NCI-H526 treated with DMSO at 0.1 percent for 48 hours (cell line): ENCODE data around the gene MAK.
"Not testable (repeated sequence)": the region's sequence is repeated elsewhere in the genome, so short reads cannot be mapped to it uniquely, and the experiment has no call there.

Experiments used
- DNase-seq: peaks from one replicate; lab custom pipeline; 2025; lab: John Stamatoyannopoulos, UW

MAK gene

DNA sequence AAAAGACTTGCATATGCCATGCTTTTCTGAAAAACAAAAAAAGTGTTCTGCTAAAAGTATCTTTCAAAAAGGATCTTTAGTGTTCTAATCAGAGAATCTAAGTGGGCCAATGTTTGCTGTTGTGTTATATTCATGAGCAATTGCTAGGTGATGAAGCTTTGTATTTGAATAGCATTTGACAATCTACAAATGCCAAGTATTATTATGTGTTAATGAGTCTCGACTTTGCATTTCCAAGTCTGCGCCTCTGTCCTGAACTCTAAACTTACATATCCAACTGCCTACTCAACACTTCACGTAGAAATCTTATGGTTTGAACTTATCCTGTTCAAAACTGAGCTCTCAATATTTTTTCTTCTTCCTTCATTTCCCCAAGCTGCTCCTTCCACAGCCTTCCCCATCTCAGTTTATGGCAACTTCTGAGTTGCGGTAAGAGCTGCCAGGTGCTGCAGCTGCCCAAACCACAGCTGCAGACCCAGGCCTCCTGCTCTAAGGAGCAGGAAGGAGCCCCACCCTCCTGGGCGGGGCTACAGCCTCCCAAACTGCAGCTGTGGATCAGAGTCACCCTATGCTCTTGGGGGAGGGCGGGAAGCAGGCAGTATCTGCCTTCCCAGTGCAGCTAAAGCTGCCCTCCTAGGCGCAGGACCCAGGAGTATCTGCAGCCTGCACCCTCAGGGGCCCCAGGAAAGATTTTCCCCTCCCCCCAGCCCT lies 16.7 kb upstream of the MAK start:
- no peak for DNase-seq

DNA sequence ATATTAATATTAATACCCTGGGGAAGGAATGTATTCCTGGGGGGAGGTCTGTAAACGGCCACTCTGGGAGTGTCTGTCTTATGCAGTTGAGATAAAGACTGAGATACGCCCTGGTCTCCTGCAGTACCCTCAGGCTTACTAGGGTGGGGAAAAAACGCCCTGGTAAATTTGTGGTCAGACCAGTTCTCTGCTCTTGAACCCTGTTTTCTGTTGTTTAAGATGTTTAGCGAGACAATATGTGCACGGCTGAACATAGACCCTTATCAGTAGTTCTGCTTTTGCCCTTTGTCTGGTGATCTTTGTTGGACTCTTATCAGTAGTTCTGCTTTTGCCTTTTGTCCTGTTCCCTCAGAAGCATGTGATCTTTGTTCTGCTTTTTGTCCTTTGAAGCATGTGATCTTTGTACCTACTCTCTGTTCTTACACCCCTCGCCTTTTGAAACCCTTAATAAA lies 15.5 kb upstream of the MAK start:
- not testable (repeated sequence) for DNase-seq

DNA sequence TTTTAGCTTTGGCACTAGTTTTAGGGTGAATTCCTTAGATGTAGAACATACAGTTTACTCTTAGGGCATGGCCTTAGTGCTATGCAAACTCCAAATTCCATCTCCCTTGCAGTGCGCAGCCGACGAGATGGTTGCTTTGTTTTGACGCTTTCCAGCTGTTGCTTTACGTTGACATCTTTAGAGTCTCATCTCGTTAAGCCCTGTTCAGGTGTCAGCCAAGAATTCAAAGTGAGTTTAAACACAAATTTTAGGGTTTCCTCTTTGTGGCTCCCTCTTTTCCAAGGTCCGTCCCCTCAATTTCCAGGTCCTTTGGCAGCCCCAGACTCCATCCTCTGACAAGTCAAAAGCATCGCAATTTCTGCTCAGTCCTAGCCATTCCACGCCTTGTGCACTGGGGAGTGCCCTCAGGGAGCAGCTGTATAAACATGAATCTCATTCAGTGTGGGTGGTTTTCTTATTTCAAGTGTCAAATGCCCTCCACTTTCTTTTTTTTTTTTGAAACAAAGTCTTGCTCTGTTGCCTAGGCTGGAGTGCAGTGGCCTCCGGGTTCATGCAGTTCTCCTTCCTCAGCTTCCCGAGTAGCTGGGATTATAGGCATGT lies 14.1 kb upstream of the MAK start:
- DNase-seq, result no peak

DNA sequence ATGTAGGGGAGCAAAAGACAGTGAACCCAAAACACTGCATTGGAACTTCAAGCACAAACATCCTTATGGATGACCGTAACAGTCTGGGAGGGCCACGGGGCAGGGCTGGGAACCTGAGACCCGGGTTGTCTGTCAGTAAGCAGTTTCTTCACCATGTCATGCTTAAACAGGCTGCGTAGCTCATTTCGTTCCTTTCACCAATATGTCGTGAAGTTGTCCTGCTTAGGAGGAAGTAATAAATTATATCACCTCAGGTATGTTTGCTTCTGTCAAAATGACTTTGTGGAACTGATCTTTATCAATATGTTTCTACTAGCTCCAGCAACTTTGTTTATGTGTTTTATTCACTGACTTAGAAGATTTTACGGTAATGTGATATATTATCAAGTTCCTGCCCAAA lies 12.4 kb upstream of the MAK start:
- DNase-seq, result no peak

DNA sequence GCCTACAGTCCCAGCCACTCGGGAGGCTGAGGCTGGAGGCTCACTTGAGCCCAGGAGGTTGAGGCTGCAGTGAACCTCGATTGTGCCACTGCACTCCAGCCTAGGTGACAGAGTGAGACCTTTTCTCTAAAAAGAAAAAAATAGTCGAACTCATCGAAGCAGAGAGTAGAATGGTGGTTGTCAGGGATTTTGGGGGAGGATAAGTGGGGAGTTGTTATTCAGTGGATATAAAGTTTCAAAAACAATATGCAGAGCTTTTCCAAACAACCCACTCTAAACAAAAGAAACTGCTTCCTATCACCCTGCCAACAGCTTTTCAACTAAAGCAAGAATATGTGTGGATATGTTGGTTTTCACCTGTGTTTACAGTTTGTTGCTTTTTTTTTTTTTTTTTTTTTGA lies 11.6 kb upstream of the MAK start:
- DNase-seq, result no peak

DNA sequence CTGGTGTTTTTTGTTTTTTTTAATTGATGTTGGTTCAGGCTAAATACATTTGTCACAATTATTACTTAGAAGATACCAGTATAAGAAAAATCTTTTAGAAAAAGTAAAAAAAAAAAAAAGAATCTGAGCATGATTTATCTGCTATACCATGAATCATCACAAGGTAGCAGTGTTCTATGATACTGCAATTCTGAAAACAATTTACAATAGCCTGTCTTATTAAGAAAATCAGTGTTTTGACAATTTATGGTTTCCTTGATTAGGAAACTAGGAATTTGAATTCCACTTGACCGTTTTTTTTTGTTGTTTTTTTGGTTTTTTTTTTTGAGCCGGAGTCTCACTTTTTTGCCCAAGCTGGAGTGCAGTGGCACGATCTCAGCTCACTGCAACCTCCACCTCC lies 9.3 kb upstream of the MAK start:
- no peak for DNase-seq

DNA sequence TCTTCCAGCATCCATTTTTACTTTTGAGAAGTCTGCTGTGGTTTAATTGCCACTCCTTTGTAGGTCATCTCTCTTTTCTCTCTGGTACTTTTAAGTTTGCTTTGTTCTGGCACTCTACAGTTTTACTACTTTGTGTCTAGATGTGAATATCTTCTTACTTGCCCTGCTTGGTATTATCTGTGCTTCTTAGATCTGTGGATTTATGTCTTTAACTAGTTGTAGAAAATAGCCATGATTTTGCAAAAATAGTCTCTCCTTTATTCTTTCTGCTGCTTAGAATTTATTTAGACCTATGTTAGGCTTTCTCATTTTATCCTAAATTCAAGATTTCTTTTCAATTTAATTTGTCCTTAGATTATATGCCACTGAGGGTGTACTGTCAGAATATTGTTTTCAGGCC lies 5.2 kb upstream of the MAK start:
- no peak for DNase-seq

DNA sequence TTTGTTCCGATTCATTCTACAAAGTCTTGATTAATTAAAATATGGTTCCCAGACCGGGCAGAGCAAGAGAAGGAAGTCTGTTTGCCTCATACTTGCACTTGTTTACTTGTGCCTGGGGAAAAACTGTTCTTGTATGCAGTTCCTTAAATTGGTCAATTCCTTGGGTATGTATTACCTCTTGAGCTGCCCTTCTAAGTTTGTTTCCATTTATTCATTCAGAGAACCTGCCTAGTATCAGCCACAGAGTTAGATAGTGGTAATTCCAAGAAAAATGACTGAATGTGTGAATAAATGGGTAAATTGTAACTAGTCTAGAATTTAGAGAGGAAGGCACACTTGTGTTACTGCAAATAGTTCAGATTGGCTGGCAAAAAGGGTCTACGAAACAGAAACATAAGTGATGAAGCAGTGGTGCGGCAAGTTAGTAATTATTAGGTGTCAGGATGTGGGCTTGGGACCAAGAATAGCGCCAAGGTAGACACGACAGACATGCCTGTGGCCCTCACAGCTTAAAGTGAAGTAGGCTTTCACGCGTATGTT lies 525 bp upstream of the MAK start:
- no peak for DNase-seq

DNA sequence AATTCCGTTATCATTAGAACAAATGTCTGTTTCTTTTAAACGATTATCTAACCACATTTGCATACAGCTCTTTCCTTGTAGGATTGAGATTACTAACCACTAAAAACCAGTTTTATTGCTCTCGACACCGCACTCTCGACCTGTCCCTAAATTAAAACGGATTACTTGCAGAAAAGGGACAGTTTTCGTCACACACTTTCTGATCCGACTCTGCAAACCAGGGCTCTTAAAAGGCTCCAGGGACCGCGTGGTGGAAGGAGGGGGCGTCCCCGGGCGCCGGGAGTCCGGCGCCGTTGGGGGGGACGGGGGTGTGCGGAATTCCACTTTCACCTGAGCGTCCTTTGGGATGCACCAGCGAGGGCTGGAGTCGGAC lies 731 bp downstream of the MAK start:
- DNase-seq, result peak; percentile 18

DNA sequence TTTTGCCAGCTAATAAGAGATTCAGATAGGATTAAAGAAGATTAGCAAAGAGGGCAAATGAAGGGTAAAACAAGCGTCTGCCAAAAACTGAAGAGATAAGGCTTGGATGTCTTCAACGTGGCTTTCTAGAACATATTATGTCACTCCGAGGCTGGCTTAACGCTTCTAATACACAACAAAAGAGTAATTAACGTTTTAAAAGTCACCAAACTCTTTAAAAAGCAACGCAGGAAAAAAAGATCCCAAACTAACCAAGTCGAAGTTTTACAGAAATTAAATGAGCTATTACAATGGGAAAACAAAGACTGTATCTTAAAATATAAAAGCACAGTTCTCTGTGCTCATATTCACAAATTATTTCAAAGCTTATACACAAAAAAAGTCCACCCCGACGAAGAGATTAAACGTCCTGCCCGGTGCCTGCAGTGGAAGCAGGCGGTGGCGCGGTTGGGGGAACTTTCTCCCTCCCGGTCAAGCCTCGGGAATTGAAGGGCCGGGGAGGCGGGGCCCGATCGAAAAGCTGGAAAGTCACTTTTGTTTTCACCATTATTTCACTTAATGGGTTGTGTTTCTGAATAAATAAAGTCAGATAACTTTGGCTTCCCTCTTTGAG lies 1.2 kb downstream of the MAK start:
- DNase-seq, result no peak

DNA sequence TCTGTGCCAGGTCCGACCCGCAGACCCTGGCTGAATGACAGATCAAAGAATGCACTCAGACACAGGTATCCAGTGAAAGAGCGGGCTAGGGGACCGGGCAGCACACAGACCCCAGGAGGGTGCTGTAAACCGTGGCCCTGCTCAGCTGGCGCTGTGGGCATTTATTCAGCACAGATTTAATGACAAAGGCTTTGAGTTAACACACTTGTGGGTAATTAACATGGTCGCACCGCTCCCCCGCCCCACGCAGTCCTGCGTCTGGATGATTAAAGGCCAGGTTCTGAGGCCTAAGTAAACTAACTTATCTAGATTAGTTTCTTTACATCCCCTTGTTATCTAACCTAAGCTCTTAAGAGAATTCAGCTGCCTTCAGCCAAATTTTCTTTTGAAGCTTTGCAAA lies 3.5 kb downstream of the MAK start:
- no peak for DNase-seq

DNA sequence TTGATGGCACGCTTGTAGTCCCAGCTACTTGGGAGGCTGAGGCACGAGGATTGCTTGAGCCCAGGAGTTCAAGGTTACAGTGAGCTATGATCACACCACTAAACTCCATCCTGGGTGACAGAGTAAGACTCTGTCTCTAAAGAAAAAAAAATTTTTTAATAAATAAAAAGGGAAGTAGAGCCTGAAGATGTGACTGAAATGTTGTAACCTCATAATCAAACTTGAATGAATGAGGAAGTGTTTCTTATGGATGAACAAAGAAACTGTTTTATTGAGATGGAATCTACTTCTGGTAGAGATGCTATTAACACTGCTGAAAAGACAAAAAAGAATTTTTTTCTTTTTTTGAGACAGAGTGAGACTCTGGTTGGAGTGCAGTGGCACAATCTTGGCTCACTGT lies 6.7 kb downstream of the MAK start:
- DNase-seq, result no peak

DNA sequence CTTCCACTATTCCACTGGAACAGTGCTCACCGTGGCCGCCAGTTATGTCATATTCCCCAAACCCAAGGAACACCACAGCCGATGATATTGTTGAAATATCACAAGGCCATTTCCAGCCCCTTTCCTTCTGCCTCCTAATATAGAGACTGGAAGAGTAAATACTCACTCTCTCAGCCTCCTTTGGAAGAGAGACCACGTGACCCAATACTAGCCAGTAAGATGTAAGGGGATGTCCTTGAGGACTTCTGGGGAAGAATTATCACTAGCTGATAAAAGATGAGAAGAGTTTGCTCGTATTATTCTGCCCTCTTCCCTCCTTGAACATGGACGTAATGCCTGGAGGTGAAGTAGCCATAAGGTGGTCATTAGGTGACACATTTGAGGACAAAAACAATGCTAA lies 13.5 kb downstream of the MAK start:
- DNase-seq, result no peak

DNA sequence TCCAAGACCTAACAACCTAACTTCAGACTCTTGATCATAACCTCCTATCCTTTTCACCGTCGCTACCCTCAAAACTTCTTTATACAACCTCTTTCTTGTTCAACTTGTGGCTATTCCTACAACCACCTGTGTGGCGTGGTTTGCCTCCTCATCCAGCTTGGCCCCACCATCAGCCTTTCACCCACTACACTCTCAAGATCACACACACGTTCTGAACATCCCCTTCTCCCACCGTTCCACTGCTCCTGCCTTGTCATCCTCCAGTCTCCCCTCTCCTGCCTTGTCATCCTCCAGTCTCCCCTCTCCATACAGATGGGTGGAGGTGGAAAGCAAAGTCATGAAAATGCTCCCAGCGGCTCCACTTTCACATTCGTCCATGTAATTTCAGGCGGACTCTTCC lies 14.0 kb downstream of the MAK start:
- no peak for DNase-seq

DNA sequence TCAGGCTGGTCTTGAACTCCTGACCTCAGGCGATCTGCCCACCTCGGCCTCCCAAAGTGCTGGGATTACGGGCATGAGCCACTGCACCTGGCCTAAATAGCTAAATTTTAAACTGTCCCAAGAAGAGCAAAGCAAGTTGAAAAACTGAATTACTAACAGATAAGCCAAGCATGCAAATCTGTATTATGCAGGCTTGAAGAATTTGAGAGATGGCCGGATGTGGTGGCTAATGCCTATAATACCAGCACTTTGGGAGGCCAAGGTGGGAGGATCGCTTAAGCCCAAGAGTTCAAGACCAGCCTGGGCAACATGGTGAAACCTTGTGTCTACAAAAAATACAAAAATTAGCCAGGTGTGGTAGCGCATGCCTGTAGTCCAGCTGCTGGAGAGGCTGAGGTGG lies 24.2 kb downstream of the MAK start:
- DNase-seq, result not testable (repeated sequence)

DNA sequence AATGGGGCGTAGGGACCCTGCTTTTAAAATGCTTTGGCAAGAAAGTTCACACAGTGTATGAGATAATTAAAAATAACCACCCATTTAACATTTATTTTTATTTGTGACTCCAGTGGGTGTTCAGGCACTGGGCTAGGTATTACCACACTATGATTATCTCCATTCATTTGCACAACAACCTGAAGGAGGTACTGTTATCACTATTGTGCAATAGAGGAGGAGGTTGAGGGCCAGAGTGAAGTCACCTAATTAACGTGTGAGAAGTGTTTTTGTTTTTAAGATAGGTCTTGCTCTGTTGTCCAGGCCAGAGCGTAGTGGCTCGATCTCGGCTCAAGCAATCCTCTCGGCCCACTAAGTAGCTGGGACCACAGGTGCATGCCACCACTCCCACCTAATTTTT lies 29.2 kb downstream of the MAK start:
- DNase-seq, result no peak

DNA sequence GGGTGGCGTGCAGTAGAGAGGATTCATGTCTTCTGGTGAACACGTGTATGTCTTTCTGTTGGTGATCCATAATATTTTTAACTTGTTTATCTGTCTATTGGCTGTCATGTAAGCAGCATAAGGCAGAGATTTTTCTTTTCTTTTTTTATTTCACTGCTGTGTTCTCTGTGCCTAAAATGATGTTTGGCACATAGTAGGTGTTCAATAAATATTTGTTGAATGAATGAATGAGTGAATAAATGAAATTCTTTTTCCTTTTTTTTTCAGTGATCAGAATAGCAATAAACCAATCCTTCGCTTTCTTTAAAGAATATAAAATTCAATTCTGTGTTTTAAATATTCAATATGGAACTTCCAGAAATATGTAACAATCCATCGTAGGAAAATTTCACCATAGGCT lies 30.0 kb downstream of the MAK start:
- no peak for DNase-seq

DNA sequence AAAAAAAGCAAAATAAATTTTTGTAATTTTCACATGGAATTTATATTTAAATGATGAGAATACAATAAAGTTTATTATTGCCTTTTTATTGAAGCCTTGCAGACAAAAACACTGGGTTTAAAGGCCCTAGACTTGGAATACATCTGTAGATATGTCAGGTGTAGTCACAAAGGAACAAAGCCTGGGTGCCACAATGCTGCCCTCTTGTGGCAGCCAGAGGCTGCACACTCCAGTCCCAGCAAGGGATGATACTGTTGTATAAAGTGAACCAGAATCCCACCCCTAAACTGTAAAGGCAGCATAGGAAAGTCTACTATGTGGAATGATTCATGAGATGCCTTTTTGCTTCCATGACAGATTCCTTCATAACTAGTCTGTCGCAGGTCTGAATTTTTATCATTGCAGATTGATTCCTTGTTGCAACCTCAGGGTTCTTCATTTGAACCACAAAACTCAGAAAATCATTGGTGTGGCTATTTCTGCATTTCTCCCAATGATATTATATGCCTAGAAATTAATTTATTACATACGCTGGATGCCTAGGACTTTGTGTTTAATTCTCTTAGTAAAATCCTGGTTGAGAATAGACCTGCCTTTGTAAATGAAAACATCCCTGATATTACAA lies 37.0 kb downstream of the MAK start:
- DNase-seq, result peak; percentile 36

DNA sequence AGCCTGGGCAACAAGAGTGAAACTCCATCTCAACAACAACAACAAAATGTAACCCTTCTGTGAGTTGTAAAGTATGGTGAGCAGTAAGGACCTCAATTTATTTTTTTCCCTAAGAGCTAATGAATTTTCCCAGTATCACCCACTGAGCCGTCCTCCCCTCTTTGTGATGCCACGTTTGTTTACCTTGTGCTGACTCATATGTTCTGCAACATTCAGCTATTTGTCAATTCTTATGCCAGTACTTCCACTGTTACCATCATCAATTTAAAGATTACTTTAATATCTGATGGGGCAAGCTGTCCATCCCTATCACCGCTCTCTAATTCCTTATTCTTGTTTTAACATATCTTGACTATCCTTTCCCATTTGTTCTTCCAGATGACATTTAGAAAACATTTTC lies 37.5 kb downstream of the MAK start:
- no peak for DNase-seq

DNA sequence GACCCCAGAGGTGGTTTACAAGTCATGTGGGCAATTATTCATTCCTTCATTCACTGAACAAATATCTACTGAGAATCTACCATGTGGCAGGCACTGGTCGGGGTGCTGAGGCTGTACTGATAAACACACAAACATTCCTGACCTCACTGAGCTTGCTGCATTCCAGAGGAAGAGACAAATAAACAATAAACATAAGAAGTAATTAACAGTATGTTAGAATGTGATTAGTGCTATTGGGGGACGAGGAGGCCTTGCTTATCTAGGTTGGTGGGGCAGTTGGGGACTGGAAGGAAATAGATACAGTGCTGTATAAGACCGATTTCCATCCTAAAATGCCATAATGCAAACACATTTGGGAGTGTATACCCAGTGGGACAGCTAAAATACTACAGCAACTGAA lies 44.1 kb downstream of the MAK start:
- DNase-seq, result no peak

DNA sequence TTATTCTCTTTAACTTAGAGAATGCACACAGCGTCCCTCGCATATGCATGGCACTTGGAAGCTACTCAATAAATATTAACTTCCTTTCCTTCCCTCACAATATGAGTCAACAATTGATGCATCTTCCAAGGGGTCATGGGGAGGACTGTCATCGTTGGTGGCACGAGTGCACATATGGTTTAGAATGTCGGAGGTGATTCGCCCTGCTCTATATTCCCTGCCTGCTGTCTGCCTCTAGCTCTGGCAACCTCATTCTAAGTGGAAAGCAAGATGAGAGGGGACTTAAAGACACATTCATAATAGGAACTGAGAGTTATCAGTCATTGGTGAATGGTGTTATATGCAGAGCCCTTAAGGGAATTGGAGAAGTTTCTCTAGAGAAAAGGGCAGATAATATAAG lies 44.6 kb downstream of the MAK start:
- DNase-seq, result no peak

DNA sequence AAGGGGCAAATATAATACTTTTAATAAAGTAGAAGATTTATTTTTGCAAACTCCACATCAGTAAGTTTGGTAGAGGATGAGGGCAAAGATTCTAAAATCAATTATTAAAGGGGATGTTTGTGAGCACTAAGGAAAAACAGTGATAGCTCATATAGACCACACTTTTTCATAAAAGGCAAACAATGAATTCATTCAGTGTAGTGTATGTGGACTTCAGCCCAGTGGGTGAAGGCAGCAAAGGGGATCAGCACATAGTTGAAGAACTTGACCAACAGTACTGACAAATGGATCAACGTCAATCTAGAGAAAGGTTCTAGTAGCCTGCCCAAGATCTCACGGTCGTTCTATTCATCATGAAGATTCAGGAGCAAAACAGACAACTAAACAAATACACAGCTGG lies 45.3 kb downstream of the MAK start:
- no peak for DNase-seq

DNA sequence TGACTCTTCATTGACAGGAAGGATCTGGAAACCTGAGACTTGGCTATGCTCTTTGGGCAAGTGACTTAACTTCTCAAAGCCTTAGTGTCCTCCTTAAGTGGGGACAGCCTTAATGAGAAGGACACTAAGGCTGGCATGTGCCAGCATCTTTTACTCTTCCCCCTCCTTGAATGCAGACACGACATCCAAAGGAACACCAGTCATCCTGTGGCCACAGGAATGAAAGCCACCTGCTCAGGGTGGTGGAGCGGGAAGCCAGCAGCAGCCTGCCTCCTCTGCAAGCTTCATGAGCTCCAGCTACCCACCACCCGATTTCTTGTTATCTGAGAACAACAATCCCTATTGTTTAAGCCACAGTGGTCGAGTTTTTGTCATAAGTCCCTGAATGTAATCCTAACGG lies 46.2 kb downstream of the MAK start:
- DNase-seq, result no peak
